Breast epithelium (tissue), 4 donors: Measurements from ENCODE around the gene MAP3K5. TPM values are rescaled to one million over a fixed set of nuclear protein-coding genes. Genes with fewer than 3 reads are reported as not detected.
"Not testable (repeated sequence)": the region's sequence is repeated elsewhere in the genome, so short reads cannot be mapped to it uniquely, and the experiment has no call there.

Experiments
- DNase-seq, 2 donors: peaks; one replicate each; pipeline ENCODE4 v3.0.0-alpha.2; 2019; ENCODE audit warnings: low spot score in 2 of 2
- H3K27ac ChIP-seq, 2 donors: fragments of 200-600 bp; sonication (generic) in 1 of 2; one replicate each; pipeline ENCODE4 v1.5.1; 2016 to 2019; ENCODE audit warnings: mild to moderate bottlenecking in 1 of 2
- H3K27me3 ChIP-seq, 2 donors: fragments of 200-600 bp; sonication (generic) in 1 of 2; one replicate each; pipeline versions ENCODE4 v1.5.1 to v1.6.0; 2017 to 2019; ENCODE audit warnings: control low read depth in 1 of 2, mild to moderate bottlenecking in 1 of 2
- H3K36me3 ChIP-seq: fragments of 200-600 bp; one replicate; pipeline ENCODE4 v1.5.1; 2019
- H3K4me1 ChIP-seq, 2 donors: fragments of 200-600 bp; sonication (generic); one replicate each; pipeline ENCODE4 v1.5.1; 2016 to 2019; ENCODE audit warnings: control low read depth in 1 of 2
- H3K4me3 ChIP-seq, 3 donors: fragments of 200-600 bp; sonication (generic); 1 replicate in 2 of 3; 2 replicates in 1 of 3; pipeline ENCODE4 v1.5.1; 2016 to 2019; ENCODE audit warnings: mild to moderate bottlenecking in 3 of 3, moderate library complexity in 2 of 3
- H3K9me3 ChIP-seq, 2 donors: fragments of 200-600 bp; sonication (generic) in 1 of 2; one replicate each; pipeline ENCODE4 v1.5.1; 2016 to 2019; ENCODE audit warnings: control low read depth in 1 of 2
- POLR2A ChIP-seq: fragments of 450-650 bp; IDR thresholded peaks from one replicate; pipeline ENCODE4 v1.6.1; 2016; ENCODE audit warnings: antibody characterized with exemption, mild to moderate bottlenecking, moderate library complexity
- POLR2AphosphoS5 ChIP-seq, 3 donors: sonication (generic); formaldehyde crosslinking; IDR thresholded peaks; one replicate each; pipeline ENCODE4 v1.6.1; 2017; ENCODE audit warnings: antibody characterized with exemption in 3 of 3
- intact Hi-C: fragments of 100-400 bp; cut with DNase I; formaldehyde crosslinking; loops from one replicate; pipeline ENCODE4 v1.15.1; 2023; ENCODE audit warnings: low total_unique reads
- total RNA-seq, 3 donors: library from RNA; depleted of rRNA; stranded (reverse); fragments of >200 nt; gene quantifications; one replicate each; pipeline ENCODE4 v1.1.0, GENCODE V29; 2016
- TF ChIP-seq, protein P1 (sequence below), 3 donors: fragments of 450-650 bp; IDR thresholded peaks; one replicate each; pipeline ENCODE4 v1.5.1; 2016 to 2017; ENCODE audit warnings: antibody characterized with exemption in 3 of 3, mild to moderate bottlenecking in 3 of 3, moderate library complexity in 3 of 3

MAP3K5 gene
- total RNA-seq, 3 donors from 2014 or later = 18.6 to 40.0 (median 33.2) TPM

DNA sequence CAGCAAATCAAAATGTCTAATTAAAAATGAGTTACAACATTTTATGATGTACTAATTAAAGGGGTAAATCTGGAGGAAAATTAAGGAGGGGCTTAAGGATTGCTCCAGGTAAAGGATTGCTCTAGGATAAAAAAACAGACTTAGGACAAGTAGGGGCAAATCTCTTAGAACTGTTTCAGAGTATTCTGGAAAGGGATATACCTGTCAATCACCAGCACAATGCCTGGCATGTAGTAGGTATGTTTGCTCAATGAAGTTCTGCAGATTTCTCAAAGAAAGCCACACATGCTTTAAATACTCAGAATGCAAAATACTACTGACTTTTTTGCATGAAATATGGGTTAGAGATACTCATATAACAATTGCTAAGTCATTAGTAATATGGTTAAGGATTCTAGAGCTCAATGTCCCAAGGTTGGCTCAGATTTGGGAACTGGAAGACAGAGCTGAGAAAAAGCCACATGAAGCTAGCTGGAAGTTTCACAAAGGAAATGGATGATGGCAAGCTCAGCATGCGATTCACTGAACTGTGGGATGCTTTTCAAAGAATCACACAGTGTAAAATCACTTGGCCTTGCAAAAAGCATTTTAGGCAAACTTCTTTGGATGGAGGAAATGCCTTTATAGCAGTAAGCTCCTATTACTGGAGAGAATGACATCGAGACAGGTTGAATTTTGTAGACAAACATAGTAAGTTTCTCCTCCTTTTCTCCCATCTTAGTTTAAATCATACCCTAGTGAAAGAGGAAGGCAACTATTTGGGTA lies 72.8 kb downstream of the MAP3K5 start:
- TF ChIP-seq POLR2A (no peak), POLR2AphosphoS5 (IDR thresholded peaks at IDR 0.05) (no peak)
- TF ChIP-seq, protein P1, sequence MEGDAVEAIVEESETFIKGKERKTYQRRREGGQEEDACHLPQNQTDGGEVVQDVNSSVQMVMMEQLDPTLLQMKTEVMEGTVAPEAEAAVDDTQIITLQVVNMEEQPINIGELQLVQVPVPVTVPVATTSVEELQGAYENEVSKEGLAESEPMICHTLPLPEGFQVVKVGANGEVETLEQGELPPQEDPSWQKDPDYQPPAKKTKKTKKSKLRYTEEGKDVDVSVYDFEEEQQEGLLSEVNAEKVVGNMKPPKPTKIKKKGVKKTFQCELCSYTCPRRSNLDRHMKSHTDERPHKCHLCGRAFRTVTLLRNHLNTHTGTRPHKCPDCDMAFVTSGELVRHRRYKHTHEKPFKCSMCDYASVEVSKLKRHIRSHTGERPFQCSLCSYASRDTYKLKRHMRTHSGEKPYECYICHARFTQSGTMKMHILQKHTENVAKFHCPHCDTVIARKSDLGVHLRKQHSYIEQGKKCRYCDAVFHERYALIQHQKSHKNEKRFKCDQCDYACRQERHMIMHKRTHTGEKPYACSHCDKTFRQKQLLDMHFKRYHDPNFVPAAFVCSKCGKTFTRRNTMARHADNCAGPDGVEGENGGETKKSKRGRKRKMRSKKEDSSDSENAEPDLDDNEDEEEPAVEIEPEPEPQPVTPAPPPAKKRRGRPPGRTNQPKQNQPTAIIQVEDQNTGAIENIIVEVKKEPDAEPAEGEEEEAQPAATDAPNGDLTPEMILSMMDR (IDR thresholded peaks at IDR 0.05) = no peak
- intact Hi-C loops = no loop called here
- no peak overlapping the region for H3K4me3 ChIP-seq
- H3K4me1 ChIP-seq = no peaks in the 10 kb centered on the region
- H3K27ac ChIP-seq = no peak overlapping the region
- H3K9me3 ChIP-seq = peaks cover 0 to 6% of the 10 kb centered on the region in 2 donors
- no peaks in the 10 kb centered on the region for H3K27me3 ChIP-seq
- no peaks in the 10 kb centered on the region for H3K36me3 ChIP-seq
- no peak for DNase-seq

DNA sequence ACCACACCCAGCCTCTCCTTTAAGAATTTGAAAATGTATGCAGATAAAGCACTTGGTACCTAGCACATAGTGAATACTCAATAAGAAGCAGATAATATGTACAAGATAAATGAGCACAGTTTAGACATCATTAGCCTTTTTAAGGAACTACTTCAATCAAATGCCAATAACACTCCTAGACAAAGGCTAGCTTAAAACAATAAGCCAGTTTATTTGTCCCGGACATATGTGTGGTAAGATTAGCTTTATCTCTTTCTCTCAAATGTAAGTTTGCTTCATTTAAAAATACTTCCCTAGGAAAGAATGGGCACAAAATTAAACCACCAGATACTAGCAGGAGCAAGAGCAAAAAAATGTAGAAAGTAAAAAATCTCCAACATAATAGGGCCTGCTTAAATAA lies 73.8 kb downstream of the MAP3K5 start:
- H3K4me3 ChIP-seq = no peak overlapping the region
- TF ChIP-seq, protein P1 (IDR thresholded peaks at IDR 0.05) = no peak
- TF ChIP-seq POLR2A (no peak), POLR2AphosphoS5 (IDR thresholded peaks at IDR 0.05) (no peak)
- intact Hi-C loops = no loop called here
- H3K27ac ChIP-seq = no peak overlapping the region
- no peaks in the 10 kb centered on the region for H3K36me3 ChIP-seq
- no peaks in the 10 kb centered on the region for H3K4me1 ChIP-seq
- peaks cover 0 to 6% of the 10 kb centered on the region in 2 donors for H3K9me3 ChIP-seq
- no peak for DNase-seq
- H3K27me3 ChIP-seq = no peaks in the 10 kb centered on the region

DNA sequence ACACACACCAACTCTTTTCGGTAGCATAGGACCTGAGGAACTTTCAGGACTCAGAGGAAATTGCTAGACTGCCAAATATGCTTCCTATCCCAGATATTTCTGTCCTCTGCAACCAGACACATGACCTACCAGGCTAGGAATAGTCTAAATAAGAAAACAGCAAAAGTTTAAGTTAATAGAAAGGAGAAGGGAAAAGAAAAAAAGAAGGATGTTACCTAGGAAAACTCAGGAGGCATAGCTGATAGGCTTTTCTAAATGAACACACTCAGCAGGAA lies 74.6 kb downstream of the MAP3K5 start:
- Histone ChIP-seq H3K4me1 (no peaks in the 10 kb centered on the region), H3K27me3 (no peaks in the 10 kb centered on the region), H3K36me3 (no peaks in the 10 kb centered on the region), H3K9me3 (peaks cover 0 to 6% of the 10 kb centered on the region in 2 donors), H3K4me3 (no peak overlapping the region), H3K27ac (peak overlapping the region; percentile 36 to 51)
- TF ChIP-seq POLR2A (no peak), POLR2AphosphoS5 (IDR thresholded peaks at IDR 0.05) (no peak)
- TF ChIP-seq, protein P1 (IDR thresholded peaks at IDR 0.05) = no peak
- no peak for DNase-seq
- intact Hi-C loops = no loop called here

DNA sequence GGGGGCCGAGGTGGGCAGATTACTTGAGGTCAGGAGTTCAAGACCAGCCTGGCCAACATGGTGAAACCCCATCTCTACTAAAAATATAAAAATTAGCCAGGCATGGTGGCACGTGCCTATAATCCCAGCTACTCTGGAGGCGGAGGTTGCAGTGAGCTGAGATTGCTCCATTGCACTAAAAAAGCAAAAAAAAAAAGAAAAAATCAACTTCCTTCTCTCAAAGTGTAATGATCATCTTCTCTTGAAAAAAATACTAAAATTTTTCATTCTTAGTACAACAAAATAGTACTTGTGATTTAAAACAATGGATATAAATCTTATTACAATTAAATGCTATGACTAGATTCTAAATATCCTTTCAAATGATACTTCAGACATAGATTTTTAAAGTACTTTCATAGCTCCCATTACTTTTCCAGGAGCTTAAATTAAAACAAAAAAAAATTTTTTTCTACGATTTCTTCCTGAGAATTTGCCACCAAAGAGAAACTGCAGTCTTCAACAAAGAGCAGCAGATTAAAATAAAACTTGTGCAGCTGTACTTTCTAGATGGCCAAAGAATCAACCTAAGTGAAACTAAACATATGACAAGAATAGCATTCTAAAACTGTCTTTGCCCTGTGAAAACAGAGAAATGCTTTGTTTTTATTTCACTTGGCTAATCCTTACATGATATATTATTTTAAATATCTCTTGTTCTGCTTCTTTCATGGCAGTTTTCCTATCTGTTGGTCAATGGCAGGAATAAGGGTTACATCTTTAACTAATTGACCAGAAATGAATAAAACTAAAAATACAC lies 75.2 kb downstream of the MAP3K5 start:
- Histone ChIP-seq H3K36me3 (no peaks in the 10 kb centered on the region), H3K4me1 (no peaks in the 10 kb centered on the region), H3K4me3 (no peak overlapping the region), H3K9me3 (peaks cover 0 to 6% of the 10 kb centered on the region in 2 donors), H3K27ac (peak overlapping the region; percentile 36 to 51), H3K27me3 (no peaks in the 10 kb centered on the region)
- TF ChIP-seq POLR2AphosphoS5 (IDR thresholded peaks at IDR 0.05) (no peak), POLR2A (no peak)
- TF ChIP-seq, protein P1 (IDR thresholded peaks at IDR 0.05) = no peak
- DNase-seq = no peak
- intact Hi-C loops = no loop called here

DNA sequence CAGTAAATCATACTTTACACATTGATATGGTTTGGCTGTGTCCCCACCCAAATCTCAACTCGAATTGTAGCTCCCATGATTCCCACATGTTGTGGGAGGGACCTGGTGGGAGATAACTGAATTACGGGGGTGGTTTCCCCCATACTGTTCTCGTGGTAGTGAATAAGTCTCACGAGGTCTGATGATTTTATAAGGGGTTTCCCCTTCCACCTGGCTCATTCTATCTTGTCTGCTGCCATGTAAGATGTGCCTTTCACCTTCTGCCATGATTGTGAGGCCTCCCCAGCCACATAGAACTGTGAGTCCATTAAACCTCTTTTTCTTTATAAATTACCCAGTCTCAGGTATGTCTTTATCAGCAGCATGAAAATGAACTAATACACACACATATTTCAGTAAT lies 79.6 kb downstream of the MAP3K5 start:
- H3K4me1 ChIP-seq, H3K27ac ChIP-seq, H3K4me3 ChIP-seq, H3K27me3 ChIP-seq, H3K9me3 ChIP-seq, intact Hi-C loops, H3K36me3 ChIP-seq, DNase-seq: not testable (repeated sequence)
